Measurements from ENCODE around the gene DERL2. TPM values are rescaled to one million over a fixed set of nuclear protein-coding genes. Genes with fewer than 3 reads are reported as not detected.

DERL2 gene
- total and polyA plus RNA-seq, 9 of the 15 experiments (the other 6 are each of a cell fraction or from before 2014, with no cell fraction given), result 11.5 to 105 (median 30.7) TPM

DNA sequence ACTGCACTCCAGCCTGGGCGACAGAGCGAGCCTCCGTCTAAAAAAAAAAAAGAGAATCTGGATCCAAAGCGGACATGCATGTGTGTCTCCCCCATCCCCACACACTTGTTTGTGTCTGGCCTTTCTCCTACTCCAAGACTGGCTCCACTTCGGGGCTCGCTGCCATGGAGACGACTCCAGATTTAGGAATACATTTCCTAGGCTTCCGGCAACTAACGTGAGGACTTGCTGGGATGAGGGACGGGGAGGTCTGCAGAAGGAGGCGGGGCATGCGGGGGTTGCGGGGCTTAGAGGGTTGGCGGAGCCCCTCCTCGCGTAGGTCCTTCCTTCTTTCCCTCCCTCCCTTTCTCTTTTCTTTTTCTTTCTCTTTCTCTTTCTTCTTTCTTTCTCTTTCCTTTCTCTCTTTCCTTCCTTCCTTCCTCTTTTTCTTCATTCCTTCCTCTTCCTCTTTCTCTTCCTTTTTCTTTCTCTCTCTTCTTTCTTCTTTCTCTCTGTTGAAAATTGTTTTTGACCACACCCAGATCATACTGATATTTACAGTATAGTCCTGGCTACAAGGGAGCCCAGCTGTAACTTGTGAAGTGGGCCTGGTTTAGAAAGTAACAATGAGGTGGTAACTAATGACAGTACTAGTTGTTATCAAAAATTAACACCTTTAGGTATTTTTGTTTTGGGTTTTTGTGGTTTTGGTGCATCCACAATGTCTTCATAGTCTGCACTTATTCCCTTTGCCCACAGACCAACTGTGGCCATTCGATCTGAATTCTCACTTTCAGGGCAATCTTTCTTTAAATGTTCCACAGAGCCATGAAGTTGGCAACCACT is 25.6 kb upstream of the DERL2 start (continued):
- no peak for TF ChIP-seq TEAD4 (IDR thresholded peaks at IDR 0.05; ENCODE audit: low read length)
- no peak for TF ChIP-seq TEAD4 (CRISPR knock-in tag; IDR thresholded peaks at IDR 0.05; ENCODE audit: borderline replicate concordance)
- TF ChIP-seq ZC3H4 (CRISPR knock-in tag; IDR thresholded peaks at IDR 0.05; ENCODE audit: borderline replicate concordance), result no peak
- 0 out of 2 replicates have a peak, but pooled peaks have one; percentile 12 for TF ChIP-seq RFX5 (IDR thresholded peaks at IDR 0.05; ENCODE audit: low read depth, low read length)
- TF ChIP-seq, protein P1, sequence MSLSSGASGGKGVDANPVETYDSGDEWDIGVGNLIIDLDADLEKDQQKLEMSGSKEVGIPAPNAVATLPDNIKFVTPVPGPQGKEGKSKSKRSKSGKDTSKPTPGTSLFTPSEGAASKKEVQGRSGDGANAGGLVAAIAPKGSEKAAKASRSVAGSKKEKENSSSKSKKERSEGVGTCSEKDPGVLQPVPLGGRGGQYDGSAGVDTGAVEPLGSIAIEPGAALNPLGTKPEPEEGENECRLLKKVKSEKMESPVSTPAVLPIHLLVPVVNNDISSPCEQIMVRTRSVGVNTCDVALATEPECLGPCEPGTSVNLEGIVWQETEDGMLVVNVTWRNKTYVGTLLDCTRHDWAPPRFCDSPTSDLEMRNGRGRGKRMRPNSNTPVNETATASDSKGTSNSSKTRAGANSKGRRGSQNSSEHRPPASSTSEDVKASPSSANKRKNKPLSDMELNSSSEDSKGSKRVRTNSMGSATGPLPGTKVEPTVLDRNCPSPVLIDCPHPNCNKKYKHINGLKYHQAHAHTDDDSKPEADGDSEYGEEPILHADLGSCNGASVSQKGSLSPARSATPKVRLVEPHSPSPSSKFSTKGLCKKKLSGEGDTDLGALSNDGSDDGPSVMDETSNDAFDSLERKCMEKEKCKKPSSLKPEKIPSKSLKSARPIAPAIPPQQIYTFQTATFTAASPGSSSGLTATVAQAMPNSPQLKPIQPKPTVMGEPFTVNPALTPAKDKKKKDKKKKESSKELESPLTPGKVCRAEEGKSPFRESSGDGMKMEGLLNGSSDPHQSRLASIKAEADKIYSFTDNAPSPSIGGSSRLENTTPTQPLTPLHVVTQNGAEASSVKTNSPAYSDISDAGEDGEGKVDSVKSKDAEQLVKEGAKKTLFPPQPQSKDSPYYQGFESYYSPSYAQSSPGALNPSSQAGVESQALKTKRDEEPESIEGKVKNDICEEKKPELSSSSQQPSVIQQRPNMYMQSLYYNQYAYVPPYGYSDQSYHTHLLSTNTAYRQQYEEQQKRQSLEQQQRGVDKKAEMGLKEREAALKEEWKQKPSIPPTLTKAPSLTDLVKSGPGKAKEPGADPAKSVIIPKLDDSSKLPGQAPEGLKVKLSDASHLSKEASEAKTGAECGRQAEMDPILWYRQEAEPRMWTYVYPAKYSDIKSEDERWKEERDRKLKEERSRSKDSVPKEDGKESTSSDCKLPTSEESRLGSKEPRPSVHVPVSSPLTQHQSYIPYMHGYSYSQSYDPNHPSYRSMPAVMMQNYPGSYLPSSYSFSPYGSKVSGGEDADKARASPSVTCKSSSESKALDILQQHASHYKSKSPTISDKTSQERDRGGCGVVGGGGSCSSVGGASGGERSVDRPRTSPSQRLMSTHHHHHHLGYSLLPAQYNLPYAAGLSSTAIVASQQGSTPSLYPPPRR (CRISPR knock-in tag; IDR thresholded peaks at IDR 0.05; ENCODE audit: borderline replicate concordance), result no peak
- peak; percentile 21; the same call in 1 of the 2 replicates for TF ChIP-seq CBFA2T3 (IDR thresholded peaks at IDR 0.05)
- no peak for TF ChIP-seq ZNF586 (CRISPR knock-in tag; conservative IDR thresholded peaks at IDR 0.05)
- TF ChIP-seq, protein P2, sequence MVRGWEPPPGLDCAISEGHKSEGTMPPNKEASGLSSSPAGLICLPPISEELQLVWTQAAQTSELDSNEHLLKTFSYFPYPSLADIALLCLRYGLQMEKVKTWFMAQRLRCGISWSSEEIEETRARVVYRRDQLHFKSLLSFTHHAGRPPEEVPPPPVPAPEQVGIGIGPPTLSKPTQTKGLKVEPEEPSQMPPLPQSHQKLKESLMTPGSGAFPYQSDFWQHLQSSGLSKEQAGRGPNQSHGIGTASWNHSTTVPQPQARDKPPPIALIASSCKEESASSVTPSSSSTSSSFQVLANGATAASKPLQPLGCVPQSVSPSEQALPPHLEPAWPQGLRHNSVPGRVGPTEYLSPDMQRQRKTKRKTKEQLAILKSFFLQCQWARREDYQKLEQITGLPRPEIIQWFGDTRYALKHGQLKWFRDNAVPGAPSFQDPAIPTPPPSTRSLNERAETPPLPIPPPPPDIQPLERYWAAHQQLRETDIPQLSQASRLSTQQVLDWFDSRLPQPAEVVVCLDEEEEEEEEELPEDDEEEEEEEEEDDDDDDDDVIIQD (CRISPR knock-in tag; IDR thresholded peaks at IDR 0.05), result no peak
- TF ChIP-seq, protein P3, sequence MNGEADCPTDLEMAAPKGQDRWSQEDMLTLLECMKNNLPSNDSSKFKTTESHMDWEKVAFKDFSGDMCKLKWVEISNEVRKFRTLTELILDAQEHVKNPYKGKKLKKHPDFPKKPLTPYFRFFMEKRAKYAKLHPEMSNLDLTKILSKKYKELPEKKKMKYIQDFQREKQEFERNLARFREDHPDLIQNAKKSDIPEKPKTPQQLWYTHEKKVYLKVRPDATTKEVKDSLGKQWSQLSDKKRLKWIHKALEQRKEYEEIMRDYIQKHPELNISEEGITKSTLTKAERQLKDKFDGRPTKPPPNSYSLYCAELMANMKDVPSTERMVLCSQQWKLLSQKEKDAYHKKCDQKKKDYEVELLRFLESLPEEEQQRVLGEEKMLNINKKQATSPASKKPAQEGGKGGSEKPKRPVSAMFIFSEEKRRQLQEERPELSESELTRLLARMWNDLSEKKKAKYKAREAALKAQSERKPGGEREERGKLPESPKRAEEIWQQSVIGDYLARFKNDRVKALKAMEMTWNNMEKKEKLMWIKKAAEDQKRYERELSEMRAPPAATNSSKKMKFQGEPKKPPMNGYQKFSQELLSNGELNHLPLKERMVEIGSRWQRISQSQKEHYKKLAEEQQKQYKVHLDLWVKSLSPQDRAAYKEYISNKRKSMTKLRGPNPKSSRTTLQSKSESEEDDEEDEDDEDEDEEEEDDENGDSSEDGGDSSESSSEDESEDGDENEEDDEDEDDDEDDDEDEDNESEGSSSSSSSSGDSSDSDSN (IDR thresholded peaks at IDR 0.05; ENCODE audit: borderline replicate concordance in 1 of 2, low read depth in 2 of 2, low read length in 2 of 2), result no peak
- TF ChIP-seq ZNF354B (CRISPR knock-in tag; IDR thresholded peaks at IDR 0.05), result no peak
- TF ChIP-seq POLR2A (conservative IDR thresholded peaks at IDR 0.05), result peak; percentile 24; the same call in 1 of the 2 replicates
- no peak for TF ChIP-seq TBP (optimal IDR thresholded peaks at IDR 0.05; ENCODE audit: low read depth, low read length)
- TF ChIP-seq SIRT6 (IDR thresholded peaks at IDR 0.05; ENCODE audit: low read depth, low read length), result no peak
- no peak for TF ChIP-seq HDAC8 (tag; IDR thresholded peaks at IDR 0.05)
- TF ChIP-seq SMARCA4 (IDR thresholded peaks at IDR 0.05), result no peak
- TF ChIP-seq CBFA2T2 (conservative IDR thresholded peaks at IDR 0.05), result no peak
- no peak for TF ChIP-seq PHF8 (IDR thresholded peaks at IDR 0.05; ENCODE audit: borderline replicate concordance, low read length)
- TF ChIP-seq BHLHE40 (IDR thresholded peaks at IDR 0.05; ENCODE audit: low read length), result no peak
- no peak for TF ChIP-seq ZNF274 (IDR thresholded peaks at IDR 0.05; ENCODE audit: borderline replicate concordance, low read depth, low read length)
- no peak for TF ChIP-seq TCF7 (IDR thresholded peaks at IDR 0.05; ENCODE audit: borderline replicate concordance)
- no peak for TF ChIP-seq ZNF75A (CRISPR knock-in tag; IDR thresholded peaks at IDR 0.05)
- no peak for TF ChIP-seq HDGF (IDR thresholded peaks at IDR 0.05)
